Stimulated activated naive B cell treated with anti-CD40 and anti-IgM and Interleukin-4, amounts not matched to agents 10 μg/mL and 1 μg/mL and 100 μg/mL, for 72 hours (primary cell): ENCODE data around the gene ST8SIA3.

Experiments used
- ATAC-seq, 2 donors: fragments of 150-1000 bp; cut with Tn5 transposase; replicated peaks; 2 replicates each; pipeline ENCODE4 v1.10.0; 2021; ENCODE audit warnings: moderate library complexity in 1 of 2
- DNase-seq: peaks from one replicate; pipeline ENCODE4 v3.0.0; 2021
- H3K27ac Mint-ChIP-seq: one replicate; pipeline ENCODE4 v1.8.0; 2022; ENCODE audit warnings: mild to moderate bottlenecking, mixed read lengths
- H3K27me3 Mint-ChIP-seq, 2 donors: one replicate each; pipeline ENCODE4 v1.8.0; 2022; ENCODE audit warnings: mixed read lengths in 2 of 2
- H3K36me3 Mint-ChIP-seq, 2 donors: one replicate each; pipeline ENCODE4 v1.8.0; 2022; ENCODE audit warnings: mixed read lengths in 2 of 2, mild to moderate bottlenecking in 1 of 2
- H3K4me1 Mint-ChIP-seq, 2 donors: one replicate each; pipeline ENCODE4 v1.8.0; 2022; ENCODE audit warnings: mixed read lengths in 2 of 2, mild to moderate bottlenecking in 1 of 2
- H3K4me3 Mint-ChIP-seq, 2 donors: one replicate each; pipeline ENCODE4 v1.8.0; 2022; ENCODE audit warnings: mild to moderate bottlenecking in 2 of 2, mixed read lengths in 2 of 2, moderate library complexity in 1 of 2
- H3K9me3 Mint-ChIP-seq, 2 donors: one replicate each; pipeline ENCODE4 v1.8.0; 2022; ENCODE audit warnings: mixed read lengths in 2 of 2, mild to moderate bottlenecking in 1 of 2

Gene ST8SIA3

GRCh38 chr18:57346876-57347275 lies 5.5 kb upstream of the ST8SIA3 start:
- H3K27me3 Mint-ChIP-seq, result peaks cover 38 to 45% of the 10 kb centered on the region in 2 donors
- DNase-seq (no peak), ATAC-seq (no peak)
- no peak overlapping the region for H3K27ac Mint-ChIP-seq
- H3K4me3 Mint-ChIP-seq, result no peak overlapping the region
- no peaks in the 10 kb centered on the region for H3K36me3 Mint-ChIP-seq
- no peaks in the 10 kb centered on the region for H3K4me1 Mint-ChIP-seq
- H3K9me3 Mint-ChIP-seq, result peaks cover 0 to 2% of the 10 kb centered on the region in 2 donors

GRCh38 chr18:57347784-57348183 lies 4.6 kb upstream of the ST8SIA3 start:
- DNase-seq (no peak), ATAC-seq (no peak)
- peaks cover 46 to 48% of the 10 kb centered on the region in 2 donors for H3K27me3 Mint-ChIP-seq
- no peak overlapping the region for H3K4me3 Mint-ChIP-seq
- peaks cover 2 to 3% of the 10 kb centered on the region in 2 donors for H3K4me1 Mint-ChIP-seq
- no peak overlapping the region for H3K27ac Mint-ChIP-seq
- H3K36me3 Mint-ChIP-seq, result peaks cover 2% of the 10 kb centered on the region in 2 donors
- H3K9me3 Mint-ChIP-seq, result peaks cover 0 to 2% of the 10 kb centered on the region in 2 donors

DNA sequence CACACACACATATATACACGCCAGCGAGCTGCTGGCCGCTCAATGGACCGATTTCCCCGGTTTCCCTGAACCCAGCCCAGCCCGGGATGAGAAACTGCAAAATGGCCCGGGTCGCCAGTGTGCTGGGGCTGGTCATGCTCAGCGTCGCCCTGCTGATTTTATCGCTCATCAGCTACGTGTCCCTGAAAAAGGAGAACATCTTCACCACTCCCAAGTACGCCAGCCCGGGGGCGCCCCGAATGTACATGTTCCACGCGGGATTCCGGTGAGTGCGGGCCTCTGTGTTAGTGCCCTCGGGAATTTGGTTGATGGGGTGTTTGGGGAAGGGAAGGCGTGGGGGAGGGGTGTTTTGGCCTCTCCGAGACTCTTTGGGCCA lies 392 bp downstream of the ST8SIA3 start:
- H3K36me3 Mint-ChIP-seq, result peaks cover 7% of the 10 kb centered on the region in 2 donors
- peaks cover 59 to 79% of the 10 kb centered on the region in 2 donors for H3K27me3 Mint-ChIP-seq
- H3K9me3 Mint-ChIP-seq, result peaks cover 6 to 11% of the 10 kb centered on the region in 2 donors
- peak overlapping the region in 1 of 2 donors; percentile 66 for H3K4me3 Mint-ChIP-seq
- ATAC-seq (no peak), DNase-seq (no peak)
- peak overlapping the region; percentile 3 for H3K27ac Mint-ChIP-seq
- peaks cover 4 to 10% of the 10 kb centered on the region in 2 donors for H3K4me1 Mint-ChIP-seq

DNA sequence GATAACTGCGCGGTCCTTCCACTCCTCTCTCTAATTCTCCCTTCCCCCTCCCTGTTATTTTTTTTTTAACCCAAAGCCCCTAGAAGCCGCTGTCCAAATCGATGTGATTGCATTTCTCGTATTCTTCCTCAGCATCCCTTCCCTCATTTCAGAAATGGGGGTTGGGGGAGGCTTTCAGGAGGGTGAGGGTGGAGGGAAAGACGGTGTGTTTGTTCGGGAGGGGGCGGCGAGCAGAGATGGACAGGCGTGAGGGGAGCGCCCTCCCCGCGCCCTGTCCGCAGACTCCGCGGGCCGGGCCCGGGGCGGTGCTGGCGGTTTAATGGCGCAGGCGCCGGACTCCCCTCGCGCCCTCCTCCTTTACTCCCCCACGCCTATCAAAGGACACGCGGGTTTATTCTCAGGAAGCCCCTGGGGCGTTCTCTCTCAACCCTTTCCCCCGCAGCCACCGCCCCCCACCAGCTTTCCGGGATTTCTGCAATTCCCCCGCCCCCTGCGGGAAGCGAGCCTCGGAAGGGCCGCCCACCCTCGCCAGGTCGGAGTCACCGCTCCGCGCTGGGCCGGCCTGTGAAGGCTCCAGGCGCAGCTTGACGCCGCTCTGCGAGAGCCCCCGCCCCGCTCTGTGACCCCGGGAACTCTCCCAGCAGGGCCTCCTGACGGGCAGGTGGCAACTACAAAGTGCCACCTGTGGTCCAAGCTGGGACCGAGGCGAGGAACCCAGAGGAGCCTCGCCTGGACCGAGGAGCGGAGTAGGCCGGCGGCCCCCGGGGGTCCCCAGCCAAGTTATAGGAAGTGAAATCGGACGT lies 981 bp downstream of the ST8SIA3 start:
- ATAC-seq (no peak), DNase-seq (no peak)
- no peak overlapping the region for H3K4me3 Mint-ChIP-seq
- peaks cover 6 to 11% of the 10 kb centered on the region in 2 donors for H3K9me3 Mint-ChIP-seq
- peaks cover 7% of the 10 kb centered on the region in 2 donors for H3K36me3 Mint-ChIP-seq
- H3K27ac Mint-ChIP-seq, result peak overlapping the region; percentile 3
- peaks cover 4 to 10% of the 10 kb centered on the region in 2 donors for H3K4me1 Mint-ChIP-seq
- peaks cover 56 to 74% of the 10 kb centered on the region in 2 donors for H3K27me3 Mint-ChIP-seq

GRCh38 chr18:57353940-57354461 lies 1.6 kb downstream of the ST8SIA3 start:
- H3K36me3 Mint-ChIP-seq, result peaks cover 7% of the 10 kb centered on the region in 2 donors
- H3K27me3 Mint-ChIP-seq, result peaks cover 58 to 73% of the 10 kb centered on the region in 2 donors
- H3K4me3 Mint-ChIP-seq, result no peak overlapping the region
- H3K9me3 Mint-ChIP-seq, result peaks cover 6 to 11% of the 10 kb centered on the region in 2 donors
- no peak overlapping the region for H3K27ac Mint-ChIP-seq
- ATAC-seq, result no peak
- H3K4me1 Mint-ChIP-seq, result peaks cover 4 to 10% of the 10 kb centered on the region in 2 donors
- no peak for DNase-seq

GRCh38 chr18:57359433-57359832 lies 7.1 kb downstream of the ST8SIA3 start:
- H3K27me3 Mint-ChIP-seq, result peaks cover 38 to 52% of the 10 kb centered on the region in 2 donors

GRCh38 chr18:57362714-57363113 lies 10.4 kb downstream of the ST8SIA3 start:
- Mint-ChIP-seq H3K27me3 (peaks cover 26 to 34% of the 10 kb centered on the region in 2 donors), H3K4me3 (no peak overlapping the region), H3K9me3 (no peaks in the 10 kb centered on the region), H3K27ac (no peak overlapping the region), H3K36me3 (no peaks in the 10 kb centered on the region), H3K4me1 (no peaks in the 10 kb centered on the region)
- no peak for DNase-seq
- no peak for ATAC-seq

More at GRCh38 chr18:57359433-57359832, 7.1 kb downstream of the ST8SIA3 start:
- no peak overlapping the region for H3K4me3 Mint-ChIP-seq
- no peaks in the 10 kb centered on the region for H3K4me1 Mint-ChIP-seq
- H3K36me3 Mint-ChIP-seq, result no peaks in the 10 kb centered on the region
- peaks cover 4 to 6% of the 10 kb centered on the region in 2 donors for H3K9me3 Mint-ChIP-seq
- ATAC-seq (no peak), DNase-seq (no peak)
- no peak overlapping the region for H3K27ac Mint-ChIP-seq

DNA sequence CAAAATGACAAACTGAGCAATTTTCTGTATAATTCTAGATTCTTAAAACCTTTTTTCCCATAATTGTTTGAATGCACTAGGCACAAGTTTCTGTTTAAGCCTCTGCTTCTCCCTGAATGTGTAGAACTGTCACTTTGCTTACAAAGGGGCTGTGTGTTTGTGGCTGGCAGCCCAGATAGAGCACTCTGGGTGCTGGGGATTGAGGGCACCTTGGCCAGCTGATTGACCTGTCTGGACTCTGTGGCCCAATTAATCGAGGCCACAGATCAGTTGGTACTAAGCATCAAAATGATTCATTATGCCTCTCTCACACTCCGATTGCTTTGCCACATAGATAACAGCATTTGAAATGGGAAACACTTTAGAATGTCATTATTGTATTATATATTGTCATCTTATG lies 12.1 kb downstream of the ST8SIA3 start:
- Mint-ChIP-seq H3K27ac (no peak overlapping the region), H3K9me3 (no peaks in the 10 kb centered on the region), H3K4me3 (no peak overlapping the region), H3K4me1 (no peaks in the 10 kb centered on the region), H3K27me3 (peaks cover 31 to 39% of the 10 kb centered on the region in 2 donors), H3K36me3 (no peaks in the 10 kb centered on the region)
- ATAC-seq, result no peak
- DNase-seq, result no peak

- no peak for DNase-seq
- Mint-ChIP-seq H3K36me3 (no peaks in the 10 kb centered on the region), H3K9me3 (no peaks in the 10 kb centered on the region), H3K27ac (no peak overlapping the region), H3K4me3 (no peak overlapping the region), H3K27me3 (peaks cover 23 to 30% of the 10 kb centered on the region in 2 donors), H3K4me1 (no peaks in the 10 kb centered on the region)
- no peak for ATAC-seq
These were observed 14.2 kb downstream of the ST8SIA3 start for GRCh38 chr18:57366528-57367081.

GRCh38 chr18:57372444-57372843 lies 20.1 kb downstream of the ST8SIA3 start:
- Mint-ChIP-seq H3K9me3 (peaks cover 0 to 3% of the 10 kb centered on the region in 2 donors), H3K36me3 (no peaks in the 10 kb centered on the region), H3K27me3 (peaks cover 29 to 34% of the 10 kb centered on the region in 2 donors), H3K4me1 (no peaks in the 10 kb centered on the region), H3K27ac (no peak overlapping the region), H3K4me3 (no peak overlapping the region)
- DNase-seq, result no peak
- no peak for ATAC-seq

- no peak for ATAC-seq
- peaks cover 28 to 29% of the 10 kb centered on the region in 2 donors for H3K27me3 Mint-ChIP-seq
- H3K27ac Mint-ChIP-seq, result no peak overlapping the region
- H3K4me1 Mint-ChIP-seq, result no peaks in the 10 kb centered on the region
- peaks cover 0 to 3% of the 10 kb centered on the region in 2 donors for H3K9me3 Mint-ChIP-seq
- H3K4me3 Mint-ChIP-seq, result no peak overlapping the region
- no peaks in the 10 kb centered on the region for H3K36me3 Mint-ChIP-seq
- no peak for DNase-seq
These were observed 20.7 kb downstream of the ST8SIA3 start for GRCh38 chr18:57373017-57373416.

DNA sequence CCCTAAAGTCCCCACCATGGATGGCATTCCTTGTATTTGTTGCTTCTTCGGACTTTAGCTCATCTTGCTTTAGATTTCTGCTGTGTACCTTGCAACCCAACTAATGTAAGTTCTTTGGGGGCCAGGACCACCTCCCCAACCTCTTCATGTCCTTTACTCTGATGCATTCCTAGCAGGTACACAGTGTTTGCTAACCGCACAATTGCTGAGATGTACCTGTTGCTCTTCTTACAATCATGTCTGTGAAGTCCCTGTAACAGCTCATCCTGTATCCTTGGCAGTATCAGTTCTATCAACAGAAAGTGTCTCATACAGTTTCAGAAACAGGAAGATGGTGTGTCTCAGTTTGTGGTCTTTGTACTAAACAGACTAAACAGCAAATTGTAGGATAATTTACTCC lies 24.1 kb downstream of the ST8SIA3 start:
- ATAC-seq, result no peak
- no peaks in the 10 kb centered on the region for H3K4me1 Mint-ChIP-seq
- no peak for DNase-seq
- H3K4me3 Mint-ChIP-seq, result no peak overlapping the region
- no peak overlapping the region for H3K27ac Mint-ChIP-seq
- peaks cover 0 to 6% of the 10 kb centered on the region in 2 donors for H3K9me3 Mint-ChIP-seq
- H3K36me3 Mint-ChIP-seq, result no peaks in the 10 kb centered on the region
- peaks cover 29 to 30% of the 10 kb centered on the region in 2 donors for H3K27me3 Mint-ChIP-seq

DNA sequence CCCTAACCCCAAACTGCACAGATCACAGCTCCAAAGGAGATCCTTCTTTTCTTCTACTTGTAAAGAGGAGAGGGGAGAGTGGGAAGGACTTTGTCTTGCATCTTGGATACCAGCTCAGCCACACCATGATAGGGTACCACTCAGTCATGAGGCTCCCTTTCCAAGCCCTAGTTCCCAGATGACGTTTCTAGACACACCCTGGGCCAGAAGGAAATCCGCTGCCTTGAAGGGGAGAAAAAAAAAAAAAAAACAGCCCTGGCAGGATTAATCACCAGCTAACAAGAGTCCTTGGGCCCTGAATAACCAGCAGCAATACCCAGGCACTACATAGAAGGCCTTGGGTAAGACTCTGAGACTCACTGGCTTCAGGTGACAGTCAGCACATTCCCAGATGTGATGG lies 36.9 kb downstream of the ST8SIA3 start:
- H3K4me1 Mint-ChIP-seq, result no peaks in the 10 kb centered on the region
- H3K4me3 Mint-ChIP-seq, result no peak overlapping the region
- DNase-seq (no peak), ATAC-seq (no peak)
- H3K27ac Mint-ChIP-seq, result no peak overlapping the region
- no peaks in the 10 kb centered on the region for H3K36me3 Mint-ChIP-seq
- peaks cover 0 to 6% of the 10 kb centered on the region in 2 donors for H3K9me3 Mint-ChIP-seq
- H3K27me3 Mint-ChIP-seq, result peaks cover 45 to 46% of the 10 kb centered on the region in 2 donors

GRCh38 chr18:57390044-57390443 lies 37.7 kb downstream of the ST8SIA3 start:
- H3K4me3 Mint-ChIP-seq, result no peak overlapping the region

More at GRCh38 chr18:57390044-57390443, 37.7 kb downstream of the ST8SIA3 start:
- H3K27me3 Mint-ChIP-seq, result peaks cover 45 to 46% of the 10 kb centered on the region in 2 donors
- no peak overlapping the region for H3K27ac Mint-ChIP-seq
- no peaks in the 10 kb centered on the region for H3K4me1 Mint-ChIP-seq
- ATAC-seq, result no peak
- no peaks in the 10 kb centered on the region for H3K36me3 Mint-ChIP-seq
- peaks cover 0 to 8% of the 10 kb centered on the region in 2 donors for H3K9me3 Mint-ChIP-seq
- DNase-seq, result no peak
